Measurements from ENCODE around the gene CHD6. TPM values are rescaled to one million over a fixed set of nuclear protein-coding genes. Genes with fewer than 3 reads are reported as not detected.

Gene CHD6
- total and polyA plus RNA-seq, 2 of the 13 experiments (the other 11 are each of a cell fraction or from before 2014, with no cell fraction given): 14.4 to 52.0 TPM

GRCh38 chr20:41408156-41408794, 209.9 kb downstream of the CHD6 start:
- Histone ChIP-seq H3K4me3 (replicated peaks in 1 of 3; ENCODE audit: insufficient read depth in 1 of 3, low read depth in 2 of 3, low read length in 3 of 3) (no peak overlapping the region), H2AFZ (ENCODE audit: low read length) (no peak overlapping the region), H3K36me3 (replicated peaks in 1 of 2; ENCODE audit: control insufficient read depth in 1 of 2, insufficient read depth in 2 of 2, low read length in 2 of 2) (peaks cover 58 to 94% of the 10 kb centered on the region in 2 experiments), H3K9me3 (ENCODE audit: low read length) (no peaks in the 10 kb centered on the region), H3K79me2 (ENCODE audit: insufficient read depth, low read length) (no peaks in the 10 kb centered on the region), H3K27me3 (ENCODE audit: control insufficient read depth in 1 of 2, insufficient read depth in 2 of 2, low read length in 2 of 2) (no peaks in the 10 kb centered on the region), H4K20me1 (ENCODE audit: insufficient read depth, low read length) (no peaks in the 10 kb centered on the region), H3K27ac (ENCODE audit: extremely low read length, insufficient read depth, low read length) (no peak overlapping the region), H3K9ac (ENCODE audit: insufficient read depth, low read depth, low read length) (no peak overlapping the region), H3K4me1 (ENCODE audit: insufficient read depth, low read length) (no peaks in the 10 kb centered on the region), H3K4me2 (ENCODE audit: low read depth, low read length) (no peak overlapping the region)
- ChIA-PET POLR2A (no interaction called here), CTCF (ENCODE audit: low intra/inter-chr PET ratio, low total read pairs) (no interaction called here)
- WGBS (ENCODE audit: low lambda C conversion rate): 92% methylated on average over 5 of the region's 5 CpGs
- FAIRE-seq (no peak), ATAC-seq (no peak), DNase-seq (ENCODE audit: low spot score) (no peak)
- intact Hi-C loops (cut with micrococcal nuclease; ENCODE audit: unreplicated experiment): no loop called here
- TF ChIP-seq ZNF773 (CRISPR knock-in tag; IDR thresholded peaks at IDR 0.05; ENCODE audit: borderline replicate concordance) (no peak), DNMT1 (CRISPR knock-in tag; IDR thresholded peaks at IDR 0.05) (0 out of 2 replicates have a peak, but pooled peaks have one; percentile 39)
- in situ Hi-C loops (cut with HindIII; ENCODE audit: extremely low pct_ligation_motif_present, low pct_unique_long_range_greater_than_20kb): no loop called here
- no TSS peak for BruUV-seq (replicated peaks)

GRCh38 chr20:41407607-41408006, 210.6 kb downstream of the CHD6 start:
- CTCF ChIA-PET (ENCODE audit: low intra/inter-chr PET ratio, low total read pairs): no interaction called here
- H2AFZ ChIP-seq (ENCODE audit: low read length): no peak overlapping the region
- in situ Hi-C loops (cut with HindIII; ENCODE audit: extremely low pct_ligation_motif_present, low pct_unique_long_range_greater_than_20kb) (no loop called here), intact Hi-C loops (cut with micrococcal nuclease; ENCODE audit: unreplicated experiment) (no loop called here)
- no peak for ATAC-seq
- FAIRE-seq: no peak
- H3K4me3 ChIP-seq (replicated peaks in 1 of 3; ENCODE audit: insufficient read depth in 1 of 3, low read depth in 2 of 3, low read length in 3 of 3): no peak overlapping the region
- no peaks in the 10 kb centered on the region for H3K79me2 ChIP-seq (ENCODE audit: insufficient read depth, low read length)
- POLR2A ChIA-PET: no interaction called here
- WGBS (ENCODE audit: low lambda C conversion rate): 95% methylated on average over 10 of the region's 10 CpGs
- no peak overlapping the region for H3K27ac ChIP-seq (ENCODE audit: extremely low read length, insufficient read depth, low read length)
- no peaks in the 10 kb centered on the region for H3K9me3 ChIP-seq (ENCODE audit: low read length)
- peaks cover 56 to 91% of the 10 kb centered on the region in 2 experiments for H3K36me3 ChIP-seq (replicated peaks in 1 of 2; ENCODE audit: control insufficient read depth in 1 of 2, insufficient read depth in 2 of 2, low read length in 2 of 2)
- DNase-seq (ENCODE audit: low spot score): no peak
- H3K4me2 ChIP-seq (ENCODE audit: low read depth, low read length): no peak overlapping the region
- no TSS peak for BruUV-seq (replicated peaks)
- H3K4me1 ChIP-seq (ENCODE audit: insufficient read depth, low read length): no peaks in the 10 kb centered on the region
- no peaks in the 10 kb centered on the region for H3K27me3 ChIP-seq (ENCODE audit: control insufficient read depth in 1 of 2, insufficient read depth in 2 of 2, low read length in 2 of 2)
- H3K9ac ChIP-seq (ENCODE audit: insufficient read depth, low read depth, low read length): no peak overlapping the region
- H4K20me1 ChIP-seq (ENCODE audit: insufficient read depth, low read length): no peaks in the 10 kb centered on the region
- TF ChIP-seq TFAP4 (IDR thresholded peaks at IDR 0.05; ENCODE audit: borderline replicate concordance, low read depth) (no peak), ZNF430 (CRISPR knock-in tag; IDR thresholded peaks at IDR 0.05) (no peak), SRSF9 (IDR thresholded peaks at IDR 0.05; ENCODE audit: borderline replicate concordance, insufficient read depth, low read depth, low read length, poor library complexity, severe bottlenecking) (no peak), HINFP (CRISPR knock-in tag; IDR thresholded peaks at IDR 0.05; ENCODE audit: low read depth) (no peak), AFF4 (CRISPR knock-in tag; IDR thresholded peaks at IDR 0.05) (no peak), ZSCAN30 (CRISPR knock-in tag; IDR thresholded peaks at IDR 0.05) (no peak), RARA (CRISPR knock-in tag; IDR thresholded peaks at IDR 0.05) (no peak), ZNF30 (CRISPR knock-in tag; IDR thresholded peaks at IDR 0.05) (no peak), ASH2L (IDR thresholded peaks at IDR 0.05; ENCODE audit: insufficient read length, low read depth, low read length) (no peak), SP140L (CRISPR knock-in tag; IDR thresholded peaks at IDR 0.05; ENCODE audit: borderline replicate concordance) (no peak)

Data from HepG2 (cell line).